GM12891 (cell line): ENCODE measurements around the gene FGF10.

ENCODE experiments used
- PAX5 ChIP-seq: IDR thresholded peaks from 2 replicates; pipeline ENCODE4 v1.6.1; 2011; ENCODE audit warnings: low read length, moderate library complexity, mild to moderate bottlenecking; ENCODE audit not compliant: insufficient read depth, severe bottlenecking
- POLR2A ChIP-seq: IDR thresholded peaks from 2 replicates; pipeline ENCODE4 v1.6.1; 2011; ENCODE audit warnings: low read depth, low read length, control low read depth

DNA sequence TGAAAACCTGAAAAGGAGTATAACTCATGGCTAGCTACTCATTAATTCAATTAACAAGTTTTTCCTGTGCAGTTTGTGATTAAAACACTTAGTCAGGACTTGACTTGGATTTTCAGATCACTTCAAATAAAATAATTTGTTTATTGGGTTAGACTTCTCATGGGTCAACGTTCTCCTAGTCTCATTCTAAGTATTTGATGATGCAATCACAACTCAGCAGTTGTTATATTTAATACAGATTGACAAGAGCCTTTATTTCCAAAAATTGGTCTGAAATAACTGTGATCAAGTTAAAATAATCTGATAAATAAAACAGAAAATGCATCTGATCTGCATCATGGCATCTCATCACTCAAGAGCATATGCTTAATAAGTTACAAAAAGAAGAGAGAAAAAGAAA lies 113.9 kb downstream of the FGF10 start:
- TF ChIP-seq POLR2A (no peak), PAX5 (no peak)
